RWPE2 (cell line): ENCODE data around the gene CHGA.

ENCODE experiments used
- ATAC-seq: fragments of 200-7000 bp; cut with Tn5 transposase; 3 replicates; pipeline ENCODE4 v1.9.1; 2021; ENCODE audit warnings: low read depth
- DNase-seq: peaks from one replicate; pipeline ENCODE4 v3.0.0-alpha.2; 2020; ENCODE audit warnings: low spot score
- H3K27ac ChIP-seq: fragments of 450-650 bp; 2 replicates; pipeline ENCODE4 v1.5.1; 2017; ENCODE audit warnings: mild to moderate bottlenecking; ENCODE audit not compliant: poor library complexity, severe bottlenecking
- H3K27me3 ChIP-seq: fragments of 250-450 bp; sonication (Bioruptor Pico); 2 replicates; pipeline ENCODE4 v1.5.1; 2021; ENCODE audit warnings: mild to moderate bottlenecking, moderate library complexity; ENCODE audit not compliant: insufficient read depth, poor library complexity, severe bottlenecking
- H3K36me3 ChIP-seq: fragments of 250-450 bp; sonication (Bioruptor Pico); 2 replicates; pipeline ENCODE4 v1.5.1; 2020; ENCODE audit warnings: low read depth, mild to moderate bottlenecking, moderate library complexity
- H3K4me1 ChIP-seq: fragments of 250-450 bp; sonication (Bioruptor Pico); 2 replicates; pipeline ENCODE4 v1.5.1; 2021; ENCODE audit warnings: mild to moderate bottlenecking, moderate library complexity; ENCODE audit not compliant: insufficient read depth, poor library complexity, severe bottlenecking
- H3K4me3 ChIP-seq: fragments of 250-450 bp; sonication (Bioruptor Pico); 2 replicates; pipeline ENCODE4 v1.5.1; 2021; ENCODE audit warnings: mild to moderate bottlenecking, moderate library complexity; ENCODE audit not compliant: severe bottlenecking
- H3K9me3 ChIP-seq: fragments of 250-450 bp; sonication (Bioruptor Pico); 2 replicates; pipeline ENCODE4 v1.5.1; 2021; ENCODE audit warnings: mild to moderate bottlenecking, moderate library complexity; ENCODE audit not compliant: severe bottlenecking
- CTCF ChIP-seq: fragments of 450-650 bp; IDR thresholded peaks from one replicate; pipeline ENCODE4 v1.5.1; 2017; ENCODE audit warnings: mild to moderate bottlenecking, moderate library complexity; ENCODE audit not compliant: poor library complexity, severe bottlenecking

Gene CHGA

GRCh38 chr14:92955381-92955780 lies 32.4 kb downstream of the CHGA start:
- TF ChIP-seq CTCF: no peak
- ATAC-seq: no peak
- H3K27ac ChIP-seq: no peak overlapping the region

DNA sequence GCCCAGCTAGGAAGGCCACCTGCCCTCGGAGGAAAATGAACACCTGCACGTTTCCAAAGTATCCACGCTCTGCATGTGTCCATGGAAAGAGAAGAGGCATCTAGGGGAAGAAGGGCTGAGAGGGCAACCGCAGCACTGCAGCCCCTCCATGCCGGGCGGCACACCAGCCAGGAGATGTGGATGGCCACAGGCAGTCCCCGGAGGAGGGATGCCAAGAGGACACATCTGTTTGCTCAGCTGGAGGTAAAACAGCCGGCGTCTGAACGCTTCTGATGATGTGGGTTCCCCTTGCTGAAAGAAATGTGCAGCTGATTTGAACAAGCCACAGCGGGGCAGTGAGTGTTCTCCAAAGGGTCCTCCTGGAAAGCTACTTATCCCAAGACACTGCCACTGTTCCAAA lies 34.0 kb downstream of the CHGA start:
- no peak for TF ChIP-seq CTCF
- DNase-seq (no peak), ATAC-seq (no peak)
- no peak overlapping the region for H3K27ac ChIP-seq
- no peaks in the 10 kb centered on the region for H3K27me3 ChIP-seq
- no peaks in the 10 kb centered on the region for H3K9me3 ChIP-seq
- no peak overlapping the region for H3K4me3 ChIP-seq
- peaks cover 13% of the 10 kb centered on the region for H3K4me1 ChIP-seq
- H3K36me3 ChIP-seq: peaks cover 62% of the 10 kb centered on the region

More at GRCh38 chr14:92955381-92955780, 32.4 kb downstream of the CHGA start:
- DNase-seq: no peak
- no peak overlapping the region for H3K4me3 ChIP-seq
- H3K36me3 ChIP-seq: peaks cover 63% of the 10 kb centered on the region
- H3K9me3 ChIP-seq: no peaks in the 10 kb centered on the region
- no peaks in the 10 kb centered on the region for H3K4me1 ChIP-seq
- H3K27me3 ChIP-seq: no peaks in the 10 kb centered on the region

DNA sequence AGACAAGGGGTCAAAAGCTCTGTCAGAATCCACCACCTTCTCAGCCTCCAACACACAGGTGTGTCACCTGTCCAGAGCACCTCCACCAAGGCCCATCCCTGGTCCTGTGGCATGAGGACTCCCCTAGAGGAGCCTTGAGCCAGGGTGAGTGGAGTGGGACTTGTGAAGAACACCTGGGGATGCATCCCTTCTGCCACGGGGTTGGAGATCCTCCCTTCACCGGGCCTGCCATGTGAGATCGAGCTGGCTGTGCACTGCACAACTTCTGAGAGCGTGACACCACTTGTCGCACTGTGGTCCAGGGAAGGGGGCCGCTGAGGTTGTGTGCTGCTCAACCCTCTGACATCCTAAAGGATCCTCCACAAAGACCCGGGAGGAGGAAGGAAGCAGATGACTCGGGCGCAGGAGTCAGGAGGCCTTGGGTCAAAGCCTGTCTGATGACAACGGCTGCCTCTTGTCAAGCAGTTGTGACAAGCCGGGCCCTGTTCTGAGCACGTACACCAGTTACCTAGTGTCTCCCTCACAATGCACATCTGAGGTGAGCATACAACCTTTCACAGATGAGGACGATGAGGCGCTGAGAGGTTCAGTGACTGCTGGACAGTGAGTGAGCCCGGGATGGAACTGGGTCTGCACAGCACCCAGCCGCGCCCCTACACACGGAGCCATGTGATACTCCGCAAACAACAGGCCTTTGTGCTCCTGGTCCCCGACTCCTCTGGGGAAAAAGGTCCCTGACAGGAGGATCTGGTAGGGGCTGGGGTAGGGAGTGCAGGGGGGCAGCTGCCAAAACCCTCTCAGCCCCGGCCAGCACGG lies 35.6 kb downstream of the CHGA start:
- no peak overlapping the region for H3K4me3 ChIP-seq
- H3K27ac ChIP-seq: no peak overlapping the region
- no peaks in the 10 kb centered on the region for H3K27me3 ChIP-seq
- no peaks in the 10 kb centered on the region for H3K9me3 ChIP-seq
- no peak for DNase-seq
- peaks cover 65% of the 10 kb centered on the region for H3K36me3 ChIP-seq
- ATAC-seq: no peak
- no peak for TF ChIP-seq CTCF
- peaks cover 13% of the 10 kb centered on the region for H3K4me1 ChIP-seq

GRCh38 chr14:92959189-92959531 lies 36.2 kb downstream of the CHGA start:
- Histone ChIP-seq H3K4me1 (peaks cover 13% of the 10 kb centered on the region), H3K27me3 (no peaks in the 10 kb centered on the region), H3K4me3 (no peak overlapping the region), H3K36me3 (peaks cover 65% of the 10 kb centered on the region), H3K9me3 (no peaks in the 10 kb centered on the region), H3K27ac (no peak overlapping the region)
- TF ChIP-seq CTCF: no peak
- DNase-seq (no peak), ATAC-seq (no peak)
